ENCODE results near the gene PODXL2. TPM values are rescaled to one million over a fixed set of nuclear protein-coding genes. Genes with fewer than 3 reads are reported as not detected.

Gene PODXL2
- total and polyA plus RNA-seq, 2 experiments from 2014 or later: 18.4 to 57.6 TPM

DNA sequence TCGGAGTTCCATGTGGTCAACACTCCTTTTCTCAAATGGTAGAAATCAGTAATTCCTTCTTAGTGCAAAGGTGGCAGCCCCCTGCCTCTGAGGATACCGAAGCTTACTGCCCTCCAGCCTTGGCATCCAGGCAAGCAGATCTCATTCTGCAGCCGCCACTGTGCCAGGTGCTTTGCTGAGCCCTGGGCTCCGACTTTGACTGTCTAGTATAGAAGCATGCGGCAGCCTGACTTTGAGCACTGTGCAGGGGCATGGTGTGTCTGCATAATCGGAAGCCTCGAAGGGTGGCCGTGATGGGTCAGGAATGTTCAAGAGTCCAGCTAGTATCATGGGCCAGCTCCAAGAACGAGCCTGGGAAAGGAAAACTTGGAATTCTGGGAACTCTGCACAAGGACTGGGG is 83.5 kb downstream of the PODXL2 start:
- Histone ChIP-seq H3K36me3 (ENCODE audit: insufficient read depth) (no peaks in the 10 kb centered on the region), H2AFZ (peak overlapping the region; percentile 56; the same call in 1 of the 2 replicates), H3K27me3 (ENCODE audit: insufficient read depth) (no peaks in the 10 kb centered on the region), H4K20me1 (replicated peaks; ENCODE audit: insufficient read depth) (no peaks in the 10 kb centered on the region), H3F3A (replicated peaks; ENCODE audit: low read depth) (no peaks in the 10 kb centered on the region), H3K4me2 (no peak overlapping the region), H3K4me3 (no peak overlapping the region), H3K27ac (ENCODE audit: low read depth) (no peak overlapping the region), H3K79me2 (replicated peaks; ENCODE audit: insufficient read depth) (no peaks in the 10 kb centered on the region), H3K4me1 (ENCODE audit: insufficient read depth) (peaks cover 7% of the 10 kb centered on the region), H3K9me2 (ENCODE audit: insufficient read depth) (no peaks in the 10 kb centered on the region)
- H3K4me1 Mint-ChIP-seq: peaks cover 34% of the 10 kb centered on the region
- no peaks in the 10 kb centered on the region for H3K36me3 Mint-ChIP-seq (ENCODE audit: low read depth)
- no peak for DNase-seq (ENCODE audit: low spot score)
- H3K27me3 Mint-ChIP-seq (ENCODE audit: insufficient read depth, low read depth, poor library complexity): peaks cover 10% of the 10 kb centered on the region
- no peak overlapping the region for H3K27ac Mint-ChIP-seq
- TF ChIP-seq CREB1 (CRISPR knock-in tag; IDR thresholded peaks at IDR 0.05; ENCODE audit: low read depth): no peak
- TF ChIP-seq EZH2 (IDR thresholded peaks at IDR 0.05; ENCODE audit: low read depth, unreplicated experiment): no peak
- TF ChIP-seq, protein P1, sequence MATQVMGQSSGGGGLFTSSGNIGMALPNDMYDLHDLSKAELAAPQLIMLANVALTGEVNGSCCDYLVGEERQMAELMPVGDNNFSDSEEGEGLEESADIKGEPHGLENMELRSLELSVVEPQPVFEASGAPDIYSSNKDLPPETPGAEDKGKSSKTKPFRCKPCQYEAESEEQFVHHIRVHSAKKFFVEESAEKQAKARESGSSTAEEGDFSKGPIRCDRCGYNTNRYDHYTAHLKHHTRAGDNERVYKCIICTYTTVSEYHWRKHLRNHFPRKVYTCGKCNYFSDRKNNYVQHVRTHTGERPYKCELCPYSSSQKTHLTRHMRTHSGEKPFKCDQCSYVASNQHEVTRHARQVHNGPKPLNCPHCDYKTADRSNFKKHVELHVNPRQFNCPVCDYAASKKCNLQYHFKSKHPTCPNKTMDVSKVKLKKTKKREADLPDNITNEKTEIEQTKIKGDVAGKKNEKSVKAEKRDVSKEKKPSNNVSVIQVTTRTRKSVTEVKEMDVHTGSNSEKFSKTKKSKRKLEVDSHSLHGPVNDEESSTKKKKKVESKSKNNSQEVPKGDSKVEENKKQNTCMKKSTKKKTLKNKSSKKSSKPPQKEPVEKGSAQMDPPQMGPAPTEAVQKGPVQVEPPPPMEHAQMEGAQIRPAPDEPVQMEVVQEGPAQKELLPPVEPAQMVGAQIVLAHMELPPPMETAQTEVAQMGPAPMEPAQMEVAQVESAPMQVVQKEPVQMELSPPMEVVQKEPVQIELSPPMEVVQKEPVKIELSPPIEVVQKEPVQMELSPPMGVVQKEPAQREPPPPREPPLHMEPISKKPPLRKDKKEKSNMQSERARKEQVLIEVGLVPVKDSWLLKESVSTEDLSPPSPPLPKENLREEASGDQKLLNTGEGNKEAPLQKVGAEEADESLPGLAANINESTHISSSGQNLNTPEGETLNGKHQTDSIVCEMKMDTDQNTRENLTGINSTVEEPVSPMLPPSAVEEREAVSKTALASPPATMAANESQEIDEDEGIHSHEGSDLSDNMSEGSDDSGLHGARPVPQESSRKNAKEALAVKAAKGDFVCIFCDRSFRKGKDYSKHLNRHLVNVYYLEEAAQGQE (IDR thresholded peaks at IDR 0.05; ENCODE audit: unreplicated experiment): no peak
- TF ChIP-seq JUNB (IDR thresholded peaks at IDR 0.05; ENCODE audit: unreplicated experiment): no peak
- ATAC-seq: no peak
- no peaks in the 10 kb centered on the region for H3K9me3 Mint-ChIP-seq
- H3K4me3 Mint-ChIP-seq: no peak overlapping the region

- H3K27me3 Mint-ChIP-seq (ENCODE audit: insufficient read depth, low read depth, poor library complexity): peaks cover 10% of the 10 kb centered on the region
- Histone ChIP-seq H2AFZ (peak overlapping the region; percentile 95), H3K4me1 (ENCODE audit: insufficient read depth) (peaks cover under 1% of the 10 kb centered on the region), H3K27me3 (ENCODE audit: insufficient read depth) (no peaks in the 10 kb centered on the region), H3K4me3 (no peak overlapping the region), H3K36me3 (ENCODE audit: insufficient read depth) (no peaks in the 10 kb centered on the region), H3K9me2 (ENCODE audit: insufficient read depth) (no peaks in the 10 kb centered on the region), H3K27ac (ENCODE audit: low read depth) (no peak overlapping the region), H3F3A (replicated peaks; ENCODE audit: low read depth) (no peaks in the 10 kb centered on the region), H3K4me2 (no peak overlapping the region), H3K79me2 (replicated peaks; ENCODE audit: insufficient read depth) (no peaks in the 10 kb centered on the region), H4K20me1 (replicated peaks; ENCODE audit: insufficient read depth) (no peaks in the 10 kb centered on the region)
- H3K9me3 Mint-ChIP-seq: no peaks in the 10 kb centered on the region
- H3K4me3 Mint-ChIP-seq: no peak overlapping the region
- DNase-seq (ENCODE audit: low spot score) (no peak), ATAC-seq (no peak)
- H3K36me3 Mint-ChIP-seq (ENCODE audit: low read depth): no peaks in the 10 kb centered on the region
- H3K27ac Mint-ChIP-seq: no peak overlapping the region
- H3K4me1 Mint-ChIP-seq: peaks cover 30% of the 10 kb centered on the region
- TF ChIP-seq CREB1 (CRISPR knock-in tag; IDR thresholded peaks at IDR 0.05; ENCODE audit: low read depth) (no peak), ZNF114 (CRISPR knock-in tag; IDR thresholded peaks at IDR 0.05) (no peak), ZNF331 (CRISPR knock-in tag; IDR thresholded peaks at IDR 0.05; ENCODE audit: low read depth) (no peak), ZNF462 (CRISPR knock-in tag; IDR thresholded peaks at IDR 0.05) (no peak), STAT1 (IDR thresholded peaks at IDR 0.05; ENCODE audit: unreplicated experiment) (no peak), EZH2phosphoT487 (IDR thresholded peaks at IDR 0.05; ENCODE audit: unreplicated experiment) (no peak)
Observed at GRCh38 chr3:127712881-127713771, 84.1 kb downstream of the PODXL2 start.
